Activated CD8-positive, alpha-beta T cell treated with anti-CD3 and anti-CD28 coated beads for 36 hours (primary cell): ENCODE data around the gene SLC12A3. TPM values are rescaled to one million over a fixed set of nuclear protein-coding genes. Genes with fewer than 3 reads are reported as not detected.

Experiments used
- ATAC-seq: fragments of 200-7000 bp; cut with Tn5 transposase; one replicate; pipeline ENCODE4 v1.10.0; 2021; ENCODE audit warnings: mild to moderate bottlenecking, moderate library complexity
- CTCF ChIA-PET: fragments of 350-600 bp; sonication (Branson Sonifier 250); formaldehyde crosslinking; loops from one replicate; lab custom pipeline; 2021; ENCODE audit warnings: antibody characterized with exemption; lab: Charles Lee
- POLR2A ChIA-PET: fragments of 350-600 bp; sonication (Branson Sonifier 250); formaldehyde crosslinking; loops from one replicate; lab custom pipeline; 2021; ENCODE audit warnings: antibody characterized with exemption; lab: Charles Lee
- DNase-seq: peaks from one replicate; pipeline ENCODE4 v3.0.0-alpha.2; 2020
- H3K27ac Mint-ChIP-seq: one replicate; pipeline ENCODE4 v1.8.0; 2021; ENCODE audit warnings: mild to moderate bottlenecking, mixed read lengths
- H3K27me3 Mint-ChIP-seq: one replicate; pipeline ENCODE4 v1.8.0; 2021; ENCODE audit warnings: mixed read lengths
- H3K36me3 Mint-ChIP-seq: one replicate; pipeline ENCODE4 v1.8.0; 2021; ENCODE audit warnings: low read depth, mixed read lengths
- H3K4me1 Mint-ChIP-seq: one replicate; pipeline ENCODE4 v1.8.0; 2021; ENCODE audit warnings: low read depth, mixed read lengths
- H3K4me3 Mint-ChIP-seq: one replicate; pipeline ENCODE4 v1.8.0; 2021; ENCODE audit warnings: mild to moderate bottlenecking, moderate library complexity, mixed read lengths
- H3K9me3 Mint-ChIP-seq: one replicate; pipeline ENCODE4 v1.8.0; 2021; ENCODE audit warnings: mixed read lengths
- CTCF ChIP-seq: fragments of 200-600 bp; IDR thresholded peaks from one replicate; pipeline ENCODE4 v1.8.0; 2022; ENCODE audit warnings: antibody characterized with exemption, mild to moderate bottlenecking
- intact Hi-C: fragments of 100-400 bp; cut with micrococcal nuclease; formaldehyde crosslinking; loops from one replicate; pipeline ENCODE4 v1.10.0; 2022
- total RNA-seq, 2 experiments: library from RNA; stranded (reverse); gene quantifications; one replicate each; pipeline ENCODE4 v1.2.3, GENCODE V29; 2021

The SLC12A3 gene
- total RNA-seq, 2 experiments from 2014 or later, result not detected

DNA sequence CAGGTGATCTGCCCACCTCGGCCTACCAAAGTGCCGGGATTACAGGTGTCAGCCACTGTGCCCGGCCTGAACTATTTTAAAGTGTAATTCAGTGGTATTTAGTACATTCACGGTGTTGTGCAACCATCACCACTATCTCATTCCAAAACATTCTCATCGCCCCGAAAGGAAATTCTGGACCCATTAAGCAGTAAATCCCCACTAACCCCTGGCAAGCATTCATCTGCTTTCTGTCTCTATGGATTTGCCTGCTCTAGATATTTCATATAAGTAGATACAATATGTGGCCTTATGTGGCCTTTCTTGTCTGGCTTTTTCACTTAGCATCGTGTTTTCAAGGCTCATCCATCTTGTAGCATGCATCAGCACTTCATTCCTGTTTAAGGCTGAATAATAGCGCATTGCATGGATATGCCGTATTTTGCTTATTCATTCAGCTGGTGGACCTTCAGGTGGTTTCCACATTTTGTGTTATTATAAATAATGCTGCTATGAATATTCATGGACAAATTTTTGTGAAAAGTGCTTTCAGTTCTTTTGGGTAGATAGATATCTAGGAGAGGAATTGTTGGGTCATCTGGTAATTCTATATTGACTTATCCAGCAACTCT is 58.6 kb downstream of the SLC12A3 start:
- Mint-ChIP-seq H3K27ac (no peak overlapping the region), H3K9me3 (no peaks in the 10 kb centered on the region), H3K27me3 (no peaks in the 10 kb centered on the region), H3K4me3 (no peak overlapping the region), H3K4me1 (peaks cover under 1% of the 10 kb centered on the region), H3K36me3 (no peaks in the 10 kb centered on the region)
- DNase-seq, result no peak
- ChIA-PET CTCF (interaction anchor here (1.0 kb wide), 2 partner anchors 28 to 56 kb away, joined by 3 to 4 read pairs; no protein-coding TSS in a partner anchor), POLR2A (interaction anchor here (2.2 to 7.3 kb wide), 2 partner anchors 8 to 13 kb away, joined by 7 to 68 read pairs; partner anchors contain the start of gene HERPUD1)
- intact Hi-C loops, result no loop called here
- no peak for TF ChIP-seq CTCF
- no peak for ATAC-seq

- intact Hi-C loops, result no loop called here
- Mint-ChIP-seq H3K4me3 (no peak overlapping the region), H3K27me3 (no peaks in the 10 kb centered on the region), H3K9me3 (no peaks in the 10 kb centered on the region), H3K27ac (no peak overlapping the region), H3K4me1 (peaks cover 7% of the 10 kb centered on the region), H3K36me3 (peaks cover under 1% of the 10 kb centered on the region)
- ChIA-PET CTCF (interaction anchor here (1.9 to 2.0 kb wide), 3 partner anchors 10 to 68 kb away, joined by 4 to 10 read pairs (median 5); no protein-coding TSS in a partner anchor), POLR2A (interaction anchor here (0.9 to 1.0 kb wide), 4 partner anchors 8 to 17 kb away, joined by 4 to 5 read pairs (median 4); no protein-coding TSS in a partner anchor)
- ATAC-seq (no peak), DNase-seq (no peak)
- TF ChIP-seq CTCF, result no peak
These were observed 62.5 kb downstream of the SLC12A3 start for GRCh38 chr16:56927471-56927870.

- Mint-ChIP-seq H3K27me3 (no peaks in the 10 kb centered on the region), H3K4me1 (peaks cover 12% of the 10 kb centered on the region), H3K4me3 (no peak overlapping the region), H3K9me3 (no peaks in the 10 kb centered on the region), H3K27ac (no peak overlapping the region), H3K36me3 (peaks cover 21% of the 10 kb centered on the region)
- intact Hi-C loops, result no loop called here
- ATAC-seq (no peak), DNase-seq (no peak)
- ChIA-PET POLR2A (interaction anchor here (2.5 to 5.5 kb wide), 3 partner anchors 9 to 18 kb away, joined by 11 to 68 read pairs (median 33); no protein-coding TSS in a partner anchor), CTCF (interaction anchor here (1.4 to 1.5 kb wide), 2 partner anchors 23 to 63 kb away, joined by 4 to 5 read pairs; no protein-coding TSS in a partner anchor)
- no peak for TF ChIP-seq CTCF
These were observed 64.6 kb downstream of the SLC12A3 start for GRCh38 chr16:56929639-56930038.

DNA sequence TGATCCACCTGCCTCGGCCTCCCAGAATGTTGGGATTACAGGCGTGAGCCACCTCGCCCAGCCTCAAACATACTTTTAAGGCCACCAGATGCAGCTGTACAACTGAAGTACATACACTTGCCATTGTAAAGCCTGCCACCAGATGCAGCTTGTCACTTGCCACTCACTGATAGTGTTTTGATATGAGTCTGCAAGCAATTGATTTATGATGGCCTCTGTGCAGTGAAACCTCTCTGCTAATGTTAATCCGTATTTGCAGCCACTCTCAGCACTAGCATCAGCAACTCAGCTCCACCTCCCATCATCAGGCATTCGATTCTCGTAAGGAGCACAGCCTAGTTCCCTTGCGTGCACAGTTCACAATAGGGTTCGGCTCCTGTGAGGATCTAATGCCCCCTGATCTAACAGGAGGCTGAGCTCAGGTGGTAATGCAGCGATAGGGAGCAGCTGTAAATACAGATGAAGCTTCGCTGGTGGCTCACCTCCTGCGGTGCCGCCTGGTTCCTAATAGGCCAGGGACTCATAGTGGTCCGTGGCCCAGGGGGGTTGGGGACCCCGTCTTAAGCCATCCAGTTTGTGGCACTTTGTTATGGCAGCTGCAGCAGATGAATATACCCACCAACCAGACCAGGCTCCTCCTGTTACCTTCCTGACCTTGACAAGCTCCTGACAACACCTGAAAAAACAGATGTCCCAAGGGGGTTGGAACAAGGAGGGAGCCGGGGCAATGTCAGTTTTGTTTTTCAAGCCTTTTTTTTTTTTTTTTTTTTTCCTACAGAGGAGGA is 65.7 kb downstream of the SLC12A3 start:
- H3K4me1 Mint-ChIP-seq, result peaks cover 22% of the 10 kb centered on the region
- no peaks in the 10 kb centered on the region for H3K9me3 Mint-ChIP-seq
- ATAC-seq (no peak), DNase-seq (no peak)
- ChIA-PET CTCF (interaction anchor here (1.2 to 2.1 kb wide), 8 partner anchors 11 to 153 kb away, joined by 3 to 7 read pairs (median 4); no protein-coding TSS in a partner anchor), POLR2A (interaction anchor here (0.6 to 7.8 kb wide), 13 partner anchors 9 to 275 kb away, joined by 3 to 145 read pairs (median 6); partner anchors contain the start of genes PSME3IP1 and SLC12A3)
- TF ChIP-seq CTCF, result no peak
- intact Hi-C loops, result no loop called here
- H3K4me3 Mint-ChIP-seq, result peak overlapping the region; percentile 98
- H3K36me3 Mint-ChIP-seq, result peaks cover 32% of the 10 kb centered on the region
- H3K27me3 Mint-ChIP-seq, result no peaks in the 10 kb centered on the region
- peak overlapping the region; percentile 98 for H3K27ac Mint-ChIP-seq
